Activated T-cell treated with anti-CD3 and anti-CD28 coated beads for 24 hours (primary cell): ENCODE measurements around the gene TNS1.
A peak's percentile ranks its signal among the peaks of the same experiment; 100 is the strongest.

Experiments
- DNase-seq: peaks from one replicate; pipeline ENCODE4 v3.0.0-alpha.2; 2020; ENCODE audit warnings: low read depth

The TNS1 gene

GRCh38 chr2:217998926-217999594 lies 3.7 kb downstream of the TNS1 start:
- no peak for DNase-seq

- no peak for DNase-seq
Measured at GRCh38 chr2:217997510-217997909, 5.3 kb downstream of the TNS1 start.

- DNase-seq = no peak
Measured at GRCh38 chr2:217996361-217996760, 6.4 kb downstream of the TNS1 start.

GRCh38 chr2:217995731-217996231 lies 7.0 kb downstream of the TNS1 start:
- no peak for DNase-seq

- no peak for DNase-seq
Measured at GRCh38 chr2:217994776-217995274, 8.0 kb downstream of the TNS1 start.

GRCh38 chr2:217993817-217994463 lies 8.9 kb downstream of the TNS1 start:
- peak; percentile 26 for DNase-seq

- no peak for DNase-seq
Measured at GRCh38 chr2:217993138-217993537, 9.7 kb downstream of the TNS1 start.

- no peak for DNase-seq
Measured at GRCh38 chr2:217992061-217992460, 10.7 kb downstream of the TNS1 start.

- DNase-seq = no peak
Measured at GRCh38 chr2:217990791-217991465, 11.9 kb downstream of the TNS1 start.

GRCh38 chr2:217990389-217990788 lies 12.4 kb downstream of the TNS1 start:
- no peak for DNase-seq

GRCh38 chr2:217989221-217989948 lies 13.4 kb downstream of the TNS1 start:
- no peak for DNase-seq

- no peak for DNase-seq
Measured at GRCh38 chr2:217988840-217989204, 14.0 kb downstream of the TNS1 start.

- DNase-seq = peak; percentile 51
Measured at GRCh38 chr2:217988014-217988839, 14.6 kb downstream of the TNS1 start.

- no peak for DNase-seq
Measured at GRCh38 chr2:217987391-217987790, 15.4 kb downstream of the TNS1 start.

- no peak for DNase-seq
Measured at GRCh38 chr2:217986256-217986961, 16.4 kb downstream of the TNS1 start.

GRCh38 chr2:217983276-217984233 lies 19.2 kb downstream of the TNS1 start:
- DNase-seq = no peak

- DNase-seq = no peak
Measured at GRCh38 chr2:217981971-217982370, 20.8 kb downstream of the TNS1 start.

GRCh38 chr2:217981084-217981730 lies 21.6 kb downstream of the TNS1 start:
- no peak for DNase-seq

- no peak for DNase-seq
Measured at GRCh38 chr2:217980591-217980990, 22.2 kb downstream of the TNS1 start.
